ENCODE measurements around the gene KDM8. TPM values are rescaled to one million over a fixed set of nuclear protein-coding genes. Genes with fewer than 3 reads are reported as not detected.

Gene KDM8
- total RNA-seq, 3 donors from 2014 or later (not counting 1 experiment from before 2014, with no cell fraction given): 11.4 to 17.9 (median 17.8) TPM

GRCh38 chr16:27185776-27186130 is 17.6 kb upstream of the KDM8 start:
- Mint-ChIP-seq H3K27ac (no peak overlapping the region), H3K36me3 (no peaks in the 10 kb centered on the region), H3K27me3 (ENCODE audit: low read depth in 2 of 2) (no peaks in the 10 kb centered on the region), H3K9me3 (no peaks in the 10 kb centered on the region), H3K4me3 (no peak overlapping the region), H3K4me1 (no peaks in the 10 kb centered on the region)
- no peaks in the 10 kb centered on the region for H3K9me3 ChIP-seq (ENCODE audit: control insufficient read depth, insufficient read depth, low read length)
- TF ChIP-seq, protein P1, sequence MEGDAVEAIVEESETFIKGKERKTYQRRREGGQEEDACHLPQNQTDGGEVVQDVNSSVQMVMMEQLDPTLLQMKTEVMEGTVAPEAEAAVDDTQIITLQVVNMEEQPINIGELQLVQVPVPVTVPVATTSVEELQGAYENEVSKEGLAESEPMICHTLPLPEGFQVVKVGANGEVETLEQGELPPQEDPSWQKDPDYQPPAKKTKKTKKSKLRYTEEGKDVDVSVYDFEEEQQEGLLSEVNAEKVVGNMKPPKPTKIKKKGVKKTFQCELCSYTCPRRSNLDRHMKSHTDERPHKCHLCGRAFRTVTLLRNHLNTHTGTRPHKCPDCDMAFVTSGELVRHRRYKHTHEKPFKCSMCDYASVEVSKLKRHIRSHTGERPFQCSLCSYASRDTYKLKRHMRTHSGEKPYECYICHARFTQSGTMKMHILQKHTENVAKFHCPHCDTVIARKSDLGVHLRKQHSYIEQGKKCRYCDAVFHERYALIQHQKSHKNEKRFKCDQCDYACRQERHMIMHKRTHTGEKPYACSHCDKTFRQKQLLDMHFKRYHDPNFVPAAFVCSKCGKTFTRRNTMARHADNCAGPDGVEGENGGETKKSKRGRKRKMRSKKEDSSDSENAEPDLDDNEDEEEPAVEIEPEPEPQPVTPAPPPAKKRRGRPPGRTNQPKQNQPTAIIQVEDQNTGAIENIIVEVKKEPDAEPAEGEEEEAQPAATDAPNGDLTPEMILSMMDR (IDR thresholded peaks at IDR 0.05): no peak
- H3K4me1 ChIP-seq (ENCODE audit: control insufficient read depth, insufficient read depth, low read length): no peaks in the 10 kb centered on the region
- intact Hi-C loops (cut with micrococcal nuclease): no loop called here
- DNase-seq (no peak), ATAC-seq (no peak)
- H3K27ac ChIP-seq (ENCODE audit: low read length): no peak overlapping the region
- no peaks in the 10 kb centered on the region for H3K27me3 ChIP-seq (ENCODE audit: control insufficient read depth, insufficient read depth, low read length)
- no peak overlapping the region for H3K4me3 ChIP-seq (ENCODE audit: low read length)
- 100% methylated on average over 1 of the region's 1 CpG for WGBS (ENCODE audit: insufficient coverage)
- no peaks in the 10 kb centered on the region for H3K36me3 ChIP-seq (ENCODE audit: control insufficient read depth, insufficient read depth, low read length)

- WGBS (ENCODE audit: insufficient coverage): 100% methylated on average over 1 of the region's 2 CpGs
- ATAC-seq (no peak), DNase-seq (no peak)
- no peak overlapping the region for H3K27ac Mint-ChIP-seq
- intact Hi-C loops (cut with micrococcal nuclease): no loop called here
- TF ChIP-seq, protein P1 (IDR thresholded peaks at IDR 0.05): no peak
- H3K9me3 Mint-ChIP-seq: no peaks in the 10 kb centered on the region
- no peaks in the 10 kb centered on the region for H3K4me1 Mint-ChIP-seq
- Histone ChIP-seq H3K36me3 (ENCODE audit: control insufficient read depth, insufficient read depth, low read length) (no peaks in the 10 kb centered on the region), H3K4me1 (ENCODE audit: control insufficient read depth, insufficient read depth, low read length) (no peaks in the 10 kb centered on the region), H3K27me3 (ENCODE audit: control insufficient read depth, insufficient read depth, low read length) (no peaks in the 10 kb centered on the region), H3K9me3 (ENCODE audit: control insufficient read depth, insufficient read depth, low read length) (no peaks in the 10 kb centered on the region), H3K27ac (ENCODE audit: low read length) (no peak overlapping the region), H3K4me3 (ENCODE audit: low read length) (no peak overlapping the region)
- no peaks in the 10 kb centered on the region for H3K36me3 Mint-ChIP-seq
- H3K4me3 Mint-ChIP-seq: no peak overlapping the region
- H3K27me3 Mint-ChIP-seq (ENCODE audit: low read depth in 2 of 2): no peaks in the 10 kb centered on the region
Observed at GRCh38 chr16:27188633-27189032, 14.7 kb upstream of the KDM8 start.

GRCh38 chr16:27189335-27189972 is 13.9 kb upstream of the KDM8 start:
- Mint-ChIP-seq H3K4me1 (no peaks in the 10 kb centered on the region), H3K36me3 (no peaks in the 10 kb centered on the region), H3K9me3 (no peaks in the 10 kb centered on the region), H3K27ac (no peak overlapping the region), H3K27me3 (ENCODE audit: low read depth in 2 of 2) (no peaks in the 10 kb centered on the region), H3K4me3 (no peak overlapping the region)
- DNase-seq (no peak), ATAC-seq (peak in 1 of 3 donors; percentile 14)
- intact Hi-C loops (cut with micrococcal nuclease): no loop called here
- Histone ChIP-seq H3K27ac (ENCODE audit: low read length) (no peak overlapping the region), H3K36me3 (ENCODE audit: control insufficient read depth, insufficient read depth, low read length) (no peaks in the 10 kb centered on the region), H3K4me1 (ENCODE audit: control insufficient read depth, insufficient read depth, low read length) (no peaks in the 10 kb centered on the region), H3K27me3 (ENCODE audit: control insufficient read depth, insufficient read depth, low read length) (no peaks in the 10 kb centered on the region), H3K9me3 (ENCODE audit: control insufficient read depth, insufficient read depth, low read length) (no peaks in the 10 kb centered on the region), H3K4me3 (ENCODE audit: low read length) (no peak overlapping the region)
- 72% methylated on average over 13 of the region's 13 CpGs for WGBS (ENCODE audit: insufficient coverage)
- TF ChIP-seq, protein P1 (IDR thresholded peaks at IDR 0.05): no peak

DNA sequence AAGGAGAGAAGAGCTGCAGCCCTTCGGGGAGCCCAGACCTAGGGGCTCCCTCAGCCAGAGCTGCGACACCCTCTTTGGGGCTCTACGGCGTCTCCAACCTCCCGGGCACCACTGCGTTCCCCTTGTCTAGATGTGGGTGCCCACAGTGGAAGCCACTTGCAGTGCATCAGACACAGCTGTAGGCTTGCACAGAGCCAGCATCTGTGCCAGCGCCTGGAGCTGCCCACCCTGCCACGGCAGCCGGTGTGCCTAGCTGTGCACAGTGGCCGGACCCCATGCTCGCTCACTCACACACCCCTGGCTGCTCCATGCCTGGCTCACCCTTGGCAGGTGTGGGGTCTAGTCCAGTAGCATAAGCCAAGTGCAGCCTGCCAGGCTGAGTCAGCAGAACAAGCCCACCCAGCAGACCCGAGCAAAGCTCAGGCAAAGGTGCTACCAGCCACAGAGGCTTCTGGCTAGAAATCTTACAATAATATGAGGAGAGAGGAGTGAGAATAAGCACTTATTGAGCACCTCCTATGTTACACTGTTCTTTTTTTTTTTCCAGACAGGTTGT is 12.9 kb upstream of the KDM8 start:
- DNase-seq (no peak), ATAC-seq (no peak)
- intact Hi-C loops (cut with micrococcal nuclease): no loop called here
- TF ChIP-seq, protein P1 (IDR thresholded peaks at IDR 0.05): no peak
- Histone ChIP-seq H3K36me3 (ENCODE audit: control insufficient read depth, insufficient read depth, low read length) (no peaks in the 10 kb centered on the region), H3K4me1 (ENCODE audit: control insufficient read depth, insufficient read depth, low read length) (peaks cover under 1% of the 10 kb centered on the region), H3K4me3 (ENCODE audit: low read length) (no peak overlapping the region), H3K27me3 (ENCODE audit: control insufficient read depth, insufficient read depth, low read length) (no peaks in the 10 kb centered on the region), H3K27ac (ENCODE audit: low read length) (no peak overlapping the region), H3K9me3 (ENCODE audit: control insufficient read depth, insufficient read depth, low read length) (no peaks in the 10 kb centered on the region)
- no peaks in the 10 kb centered on the region for H3K27me3 Mint-ChIP-seq (ENCODE audit: low read depth in 2 of 2)
- 94% methylated on average over 12 of the region's 12 CpGs for WGBS (ENCODE audit: insufficient coverage)
- H3K27ac Mint-ChIP-seq: no peak overlapping the region
- H3K4me3 Mint-ChIP-seq: no peak overlapping the region
- H3K9me3 Mint-ChIP-seq: no peaks in the 10 kb centered on the region
- no peaks in the 10 kb centered on the region for H3K36me3 Mint-ChIP-seq
- H3K4me1 Mint-ChIP-seq: no peaks in the 10 kb centered on the region
